ENCODE data around the gene GLRA3. TPM values are rescaled to one million over a fixed set of nuclear protein-coding genes. Genes with fewer than 3 reads are reported as not detected.
"Not testable (repeated sequence)": the region's sequence is repeated elsewhere in the genome, so short reads cannot be mapped to it uniquely, and the experiment has no call there.

The GLRA3 gene
- total RNA-seq, 1 donor from 2014 or later, result not detected

- no peak for ATAC-seq
Observed at GRCh38 chr4:174808836-174809235, 20.2 kb downstream of the GLRA3 start.

DNA sequence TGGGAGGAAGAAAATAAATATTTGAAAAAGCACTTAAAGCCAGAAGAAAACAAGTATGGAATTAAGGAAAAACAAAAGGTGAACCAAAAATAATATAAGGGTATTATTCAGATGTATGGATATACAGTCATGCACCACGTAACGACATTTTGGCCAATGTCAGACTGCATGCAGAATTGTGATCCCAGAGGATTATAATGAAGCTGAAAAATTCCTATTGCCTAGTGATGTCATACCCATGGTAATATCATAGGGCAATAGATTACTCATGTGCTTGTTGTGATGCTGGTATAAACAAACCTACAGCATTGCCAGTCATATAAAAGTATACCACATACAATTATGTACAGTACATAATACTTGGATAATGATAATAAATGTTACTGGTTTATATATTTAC is 20.9 kb downstream of the GLRA3 start:
- no peak for ATAC-seq

- ATAC-seq, result no peak
Observed at GRCh38 chr4:174805746-174806145, 23.3 kb downstream of the GLRA3 start.

DNA sequence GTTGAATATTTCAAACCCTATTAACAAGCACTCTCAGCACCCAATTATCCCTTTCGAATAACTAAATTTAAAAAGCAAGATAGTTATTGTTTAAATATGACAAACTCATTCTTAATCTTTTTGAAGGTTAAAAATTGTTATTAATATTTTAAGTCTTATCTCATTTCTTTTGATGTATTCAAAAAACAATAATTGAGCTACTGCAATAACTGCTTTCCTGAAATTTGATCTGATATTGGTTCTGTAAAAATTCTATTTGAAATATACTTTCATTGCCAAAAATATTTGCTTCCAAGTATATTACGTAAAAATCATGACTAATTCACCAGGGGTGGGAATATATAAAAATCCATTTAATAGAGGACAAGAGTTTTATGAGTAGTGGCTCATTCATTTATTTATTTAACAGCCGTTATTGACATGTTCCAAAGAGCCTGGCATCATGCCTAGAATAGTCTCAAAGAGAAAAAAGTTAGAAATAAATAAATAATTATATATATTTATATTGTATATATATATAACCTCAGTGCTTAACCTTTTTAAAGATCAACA is 34.4 kb downstream of the GLRA3 start:
- no peak for ATAC-seq

DNA sequence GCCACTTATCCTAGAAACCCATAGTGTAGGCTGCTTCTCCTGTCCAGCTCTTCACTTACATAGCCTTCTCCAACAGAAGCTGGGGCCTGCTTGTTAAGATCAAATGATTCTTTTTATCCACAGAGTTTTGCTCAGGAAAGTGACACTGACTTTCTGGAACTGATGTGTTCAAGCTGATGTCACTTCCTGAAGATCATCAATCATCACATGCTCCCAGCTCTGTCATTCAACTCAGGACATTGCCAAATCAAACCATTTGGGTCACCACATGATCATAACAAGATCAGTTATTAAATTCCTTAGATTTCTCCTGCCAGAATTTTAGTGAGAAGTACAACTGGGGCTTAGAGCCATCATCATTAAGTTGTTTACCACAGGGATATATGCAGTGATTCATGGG is 39.4 kb downstream of the GLRA3 start:
- ATAC-seq, result no peak

- ATAC-seq, result not testable (repeated sequence)
Observed at GRCh38 chr4:174778274-174778986, 50.6 kb downstream of the GLRA3 start.

DNA sequence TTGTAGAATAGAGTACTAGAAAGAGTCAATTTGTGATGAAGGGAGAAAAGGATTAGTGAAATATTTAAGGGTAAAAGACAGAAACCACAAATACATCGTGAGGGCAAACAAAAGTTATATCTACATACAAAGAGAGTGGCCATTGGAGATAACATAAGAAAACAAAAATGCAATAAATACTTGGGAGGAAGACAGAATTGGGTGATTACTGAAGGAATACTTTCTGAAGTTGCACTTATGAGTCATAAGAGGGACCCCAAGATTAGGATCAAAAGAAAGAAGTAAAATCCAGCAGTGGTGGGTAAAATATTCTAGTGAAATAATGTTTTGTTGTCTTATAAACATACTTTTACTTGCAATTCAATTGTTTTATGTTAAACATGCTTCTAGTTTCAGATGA is 53.7 kb downstream of the GLRA3 start:
- ATAC-seq, result no peak

DNA sequence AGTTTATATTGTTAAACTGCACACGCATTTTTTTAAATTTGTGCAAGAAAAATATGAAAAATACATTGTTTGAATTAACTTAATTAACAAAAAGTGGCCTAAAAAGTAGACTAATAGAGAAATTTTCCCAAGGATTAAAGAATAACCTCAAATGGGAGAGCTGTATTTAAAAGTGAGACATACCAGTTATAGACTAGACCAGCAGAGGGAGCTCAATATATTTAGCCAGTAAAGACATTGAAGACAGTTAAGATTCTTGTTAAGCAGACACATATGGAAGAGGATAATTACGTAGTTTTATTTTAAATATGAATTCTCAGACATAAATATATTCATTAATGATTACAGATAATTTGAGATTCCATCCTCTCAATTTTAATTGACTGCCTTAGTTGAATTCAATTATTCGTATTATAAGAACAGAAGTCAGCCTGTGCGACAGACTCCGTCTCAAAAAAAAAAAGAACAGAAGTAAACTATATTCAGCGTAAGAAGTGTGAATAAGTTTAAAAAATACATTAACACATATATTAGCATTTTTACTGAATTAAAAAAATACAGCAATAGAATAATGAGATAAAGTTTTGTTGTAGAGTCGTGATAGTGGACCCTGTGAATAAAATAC is 64.8 kb downstream of the GLRA3 start:
- no peak for ATAC-seq

DNA sequence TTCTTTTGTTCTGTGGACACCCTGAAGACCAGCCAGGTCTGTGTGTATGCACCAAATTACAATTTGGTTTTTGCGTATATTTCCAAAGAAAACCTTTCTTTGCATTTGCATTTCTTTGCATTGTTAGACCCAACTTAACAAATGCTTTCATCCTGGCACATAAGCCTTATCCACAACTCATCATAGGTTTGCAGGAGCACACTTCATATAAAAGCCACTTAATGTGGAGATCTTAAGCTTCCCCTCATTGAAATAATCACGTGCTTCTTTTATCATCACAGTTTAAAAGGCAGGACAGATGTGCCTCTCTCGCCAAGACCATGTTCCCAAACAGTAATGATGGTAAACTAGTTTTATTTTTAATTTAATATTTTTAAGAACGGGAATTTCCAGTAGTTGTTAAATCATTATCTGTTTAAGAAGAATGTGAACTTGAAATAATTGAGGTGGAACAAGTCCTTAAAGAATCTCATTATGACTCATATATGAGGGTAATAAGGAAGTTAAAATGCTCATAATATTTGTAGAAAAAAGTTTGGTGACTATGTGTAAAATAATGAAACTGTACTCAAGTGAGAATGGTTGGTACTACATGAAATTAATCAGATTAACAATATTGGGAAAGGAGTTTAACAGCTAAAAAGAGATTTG is 65.5 kb downstream of the GLRA3 start:
- no peak for ATAC-seq

DNA sequence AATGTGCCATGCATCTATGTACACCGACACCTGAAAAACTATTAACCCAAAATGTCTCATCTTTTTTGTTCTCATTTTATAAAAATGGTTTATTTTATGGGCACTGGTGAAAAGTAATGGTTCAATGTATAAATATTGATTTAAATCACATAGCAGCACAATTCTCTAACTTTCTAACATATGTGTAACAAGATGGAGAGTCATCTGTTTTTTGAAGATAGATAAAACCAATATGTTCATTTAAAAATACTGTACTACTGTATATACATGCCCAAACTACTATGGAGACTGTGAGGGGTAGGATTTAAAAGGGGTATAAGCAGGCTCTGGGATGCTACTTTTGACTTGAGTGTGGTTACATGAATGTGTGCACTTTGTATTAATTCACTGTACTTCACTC is 67.6 kb downstream of the GLRA3 start:
- ATAC-seq, result no peak

DNA sequence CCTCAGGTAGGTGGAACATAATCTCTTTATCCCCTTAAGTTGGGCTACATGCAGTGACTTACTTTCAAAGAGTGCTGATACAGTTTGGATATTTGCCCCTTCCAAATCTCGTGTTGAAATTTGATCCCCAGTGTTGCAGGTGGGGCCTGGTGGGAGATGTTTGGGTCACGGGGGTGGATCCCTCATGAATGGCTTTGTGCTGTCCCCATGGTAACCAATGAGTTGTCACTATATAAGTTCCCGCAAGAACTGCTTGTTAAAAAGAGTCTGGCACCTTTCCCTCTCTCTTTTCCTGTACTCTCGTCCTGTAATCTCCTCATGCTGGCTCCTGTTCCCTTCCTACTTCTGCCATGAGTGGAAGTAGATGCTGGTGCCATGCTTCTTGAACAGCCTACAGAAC is 71.3 kb downstream of the GLRA3 start:
- no peak for ATAC-seq

DNA sequence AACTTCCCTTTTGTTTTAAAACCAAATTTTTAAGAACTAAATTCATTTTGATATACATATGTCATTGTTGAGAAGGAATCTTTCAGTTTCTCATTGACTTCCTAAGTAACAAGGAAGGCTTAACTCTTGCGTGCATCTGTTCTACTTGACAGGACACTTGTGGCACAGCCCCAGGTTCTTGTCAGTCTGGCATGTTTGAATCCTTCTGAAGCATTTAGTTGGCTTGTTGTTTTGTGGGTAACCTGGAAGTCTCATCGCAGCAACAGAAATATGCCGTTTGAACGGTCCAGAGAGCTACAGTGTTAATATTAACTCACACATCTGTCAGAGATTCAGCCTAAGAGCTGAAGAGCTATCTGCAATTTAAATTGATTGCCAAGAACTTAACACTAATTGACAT is 76.0 kb downstream of the GLRA3 start:
- ATAC-seq, result no peak

- no peak for ATAC-seq
Observed at GRCh38 chr4:174752026-174752425, 77.0 kb downstream of the GLRA3 start.

GRCh38 chr4:174749091-174749490 is 80.0 kb downstream of the GLRA3 start:
- no peak for ATAC-seq

DNA sequence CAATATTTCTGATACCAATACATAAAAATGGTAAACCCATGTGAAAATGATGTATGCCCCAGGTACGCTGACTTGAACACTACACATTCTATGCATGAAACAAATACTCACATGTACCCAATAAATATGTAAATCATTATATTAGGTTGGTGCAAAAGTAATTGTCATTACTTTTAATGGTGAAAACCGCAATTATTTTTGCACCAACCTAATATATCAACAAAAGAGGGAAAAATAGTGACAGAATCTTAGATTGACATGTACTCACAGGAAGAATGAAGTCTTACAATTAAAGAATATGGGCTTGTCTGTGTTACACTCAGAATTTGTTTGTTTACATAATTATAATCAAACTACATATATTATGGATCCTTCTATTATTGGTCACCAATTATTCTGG is 82.3 kb downstream of the GLRA3 start:
- no peak for ATAC-seq

GRCh38 chr4:174742561-174742960 is 86.5 kb downstream of the GLRA3 start:
- no peak for ATAC-seq

GRCh38 chr4:174739576-174739975 is 89.5 kb downstream of the GLRA3 start:
- no peak for ATAC-seq

GRCh38 chr4:174734181-174734580 is 94.9 kb downstream of the GLRA3 start:
- ATAC-seq, result no peak

- ATAC-seq, result no peak
Observed at GRCh38 chr4:174717828-174718227, 111.2 kb downstream of the GLRA3 start.

GRCh38 chr4:174716986-174717770 is 111.9 kb downstream of the GLRA3 start:
- no peak for ATAC-seq

- peak; percentile 58 for ATAC-seq
Observed at GRCh38 chr4:174714393-174715211, 114.4 kb downstream of the GLRA3 start.

- no peak for ATAC-seq
Observed at GRCh38 chr4:174713821-174714220, 115.2 kb downstream of the GLRA3 start.

All from esophagus mucosa (tissue), 1 donor.